ENCODE data around the gene NEURL1B.
"Not testable (repeated sequence)": the region's sequence is repeated elsewhere in the genome, so short reads cannot be mapped to it uniquely, and the experiment has no call there.

NEURL1B gene

GRCh38 chr5:172636279-172637050 lies 4.6 kb upstream of the NEURL1B start:
- DNase-seq: no peak

DNA sequence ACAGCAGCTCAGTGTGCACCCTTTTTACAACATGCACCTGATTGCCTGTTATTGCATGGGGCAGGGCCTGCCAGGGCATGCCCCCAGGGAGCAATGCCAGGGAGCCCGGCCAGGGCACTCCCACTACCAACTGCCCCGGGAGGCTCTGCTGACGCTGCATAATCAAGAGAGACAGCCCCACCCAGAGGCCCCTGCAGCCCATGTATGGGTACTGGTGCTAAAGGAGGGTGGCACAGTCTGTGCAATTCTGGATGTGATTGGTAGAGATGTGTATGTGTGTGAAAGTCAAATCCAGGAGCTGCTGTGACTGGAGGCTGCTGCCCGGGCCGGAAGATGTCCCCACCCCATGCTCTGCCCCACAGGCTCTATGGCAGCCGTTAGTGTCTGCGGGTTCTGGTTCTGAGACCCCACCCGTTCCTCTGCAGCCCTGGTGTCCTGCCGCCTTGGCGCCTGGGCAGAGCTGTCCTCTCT lies 3.9 kb upstream of the NEURL1B start:
- no peak for DNase-seq

- no peak for DNase-seq
Measured at GRCh38 chr5:172637740-172638139, 3.3 kb upstream of the NEURL1B start.

DNA sequence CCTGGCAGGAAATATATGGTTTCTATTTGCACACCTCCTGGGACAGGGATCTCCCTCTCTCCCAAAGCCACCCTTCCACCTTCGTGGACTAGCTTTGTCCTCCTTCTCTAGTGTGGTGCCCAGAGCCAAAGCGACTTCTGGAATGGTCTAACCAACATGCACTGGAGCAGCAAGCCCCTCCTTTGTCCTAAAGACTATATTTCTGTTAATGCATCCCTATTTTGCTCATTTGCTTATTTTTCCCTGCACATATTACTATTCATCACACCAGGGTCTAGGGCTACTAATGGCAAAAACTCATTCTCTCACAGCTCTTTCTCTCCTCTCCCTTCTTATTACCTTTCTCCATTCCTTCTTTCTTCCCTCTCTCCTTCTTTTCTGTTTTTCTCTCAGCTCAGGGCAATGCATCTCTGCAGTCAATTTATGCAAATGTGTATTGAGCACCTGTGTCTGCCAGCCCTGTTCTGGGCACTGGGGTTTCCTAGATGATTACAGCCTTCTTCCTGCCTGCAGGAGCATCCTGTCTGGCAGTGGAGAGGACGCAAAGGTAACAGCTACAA lies 2.8 kb upstream of the NEURL1B start:
- no peak for DNase-seq

DNA sequence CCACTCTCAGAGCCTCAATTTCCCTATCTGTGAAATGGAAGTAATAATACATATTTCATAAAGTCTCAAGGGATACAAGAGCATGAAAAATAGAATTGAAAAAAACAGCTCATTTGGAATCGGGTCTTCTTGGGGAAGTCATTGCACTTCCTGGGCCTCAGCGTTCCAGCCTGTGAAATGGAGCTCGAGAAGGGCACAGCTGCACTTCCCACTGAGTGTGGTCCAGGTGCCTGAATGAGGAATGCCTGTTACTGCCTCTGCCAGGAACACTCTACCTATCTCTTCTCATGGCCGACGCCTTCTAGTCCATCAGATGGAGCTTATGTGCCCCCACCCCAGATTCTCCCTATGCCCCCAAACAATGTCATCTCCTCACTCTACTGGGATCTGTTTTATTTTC lies 924 bp upstream of the NEURL1B start:
- DNase-seq: no peak

DNA sequence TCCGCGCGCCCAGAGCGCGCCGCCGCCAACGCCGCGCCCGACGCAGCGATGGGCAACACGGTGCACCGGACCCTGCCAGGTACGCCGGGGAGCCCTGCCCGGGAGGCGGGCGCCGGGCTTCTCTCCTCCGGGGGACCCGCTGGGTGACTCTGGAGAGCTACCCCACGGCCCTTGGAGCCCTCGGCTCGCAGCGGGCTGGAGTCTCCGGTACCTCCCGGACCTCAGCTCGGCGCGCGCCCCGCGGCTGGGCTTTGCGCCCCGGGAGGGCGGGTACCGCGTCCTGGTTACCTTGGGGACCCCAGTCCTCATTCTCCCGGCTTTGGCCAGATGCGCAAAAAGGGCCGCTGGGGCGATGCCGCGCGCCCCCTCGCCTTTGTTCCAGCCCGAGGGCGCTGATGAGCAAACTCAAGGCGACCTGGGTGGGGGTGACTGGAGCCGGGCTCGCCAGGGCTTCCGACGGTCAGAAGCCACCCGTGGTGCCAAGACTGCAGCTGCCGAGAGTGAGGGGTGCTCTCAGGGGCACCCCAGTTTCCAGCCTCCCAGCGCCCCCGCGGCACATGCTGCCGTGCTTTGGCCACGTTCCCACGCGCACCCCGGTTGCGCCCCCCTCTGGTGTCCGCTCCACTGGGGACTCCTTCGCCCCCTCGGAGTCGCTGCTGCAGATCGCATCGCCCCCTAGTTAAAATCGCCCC lies 442 bp downstream of the NEURL1B start:
- no peak for DNase-seq

GRCh38 chr5:172642051-172642409 lies 967 bp downstream of the NEURL1B start:
- DNase-seq: no peak

- DNase-seq: no peak
Measured at GRCh38 chr5:172642486-172642885, 1.4 kb downstream of the NEURL1B start.

- no peak for DNase-seq
Measured at GRCh38 chr5:172642926-172643871, 2.1 kb downstream of the NEURL1B start.

DNA sequence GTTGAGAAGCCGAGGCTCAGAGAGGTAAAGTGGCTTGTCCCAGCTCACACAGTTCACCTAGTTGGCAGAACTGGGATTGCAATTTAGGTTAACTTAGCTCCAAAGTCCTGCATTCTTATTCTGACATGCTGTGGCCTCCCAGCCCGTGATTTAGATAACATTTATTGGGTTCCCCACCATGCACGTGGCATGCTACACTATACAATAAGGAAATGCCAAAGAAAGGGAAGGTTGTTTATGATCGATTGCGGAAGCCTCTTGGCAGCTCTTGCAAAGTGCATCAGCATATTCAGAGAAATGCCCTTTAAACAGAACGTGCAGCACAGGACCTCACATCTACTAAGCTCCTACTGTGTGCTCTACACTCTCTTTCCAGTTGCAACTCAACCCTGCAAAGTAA lies 3.2 kb downstream of the NEURL1B start:
- no peak for DNase-seq

DNA sequence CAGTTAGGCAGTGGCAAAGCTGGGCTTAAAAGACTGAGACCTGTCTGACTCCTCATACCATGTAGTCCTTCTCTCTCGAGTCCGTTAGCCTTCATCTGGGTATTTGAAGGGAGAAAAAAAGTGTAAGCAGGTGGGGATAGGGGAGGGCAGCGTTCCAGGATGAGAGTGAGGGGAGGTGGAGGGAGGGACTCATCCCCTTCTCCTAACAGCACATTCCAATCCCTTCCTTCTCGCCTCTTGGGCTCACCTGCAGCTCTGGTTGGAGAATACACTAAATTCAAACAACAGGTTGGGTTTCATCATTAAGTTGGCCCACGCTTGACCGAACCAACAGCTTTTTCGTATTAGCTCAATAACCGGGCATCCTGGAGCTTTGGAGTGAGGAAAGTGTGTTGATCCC lies 3.6 kb downstream of the NEURL1B start:
- no peak for DNase-seq

- DNase-seq: no peak
Measured at GRCh38 chr5:172645271-172646055, 4.4 kb downstream of the NEURL1B start.

DNA sequence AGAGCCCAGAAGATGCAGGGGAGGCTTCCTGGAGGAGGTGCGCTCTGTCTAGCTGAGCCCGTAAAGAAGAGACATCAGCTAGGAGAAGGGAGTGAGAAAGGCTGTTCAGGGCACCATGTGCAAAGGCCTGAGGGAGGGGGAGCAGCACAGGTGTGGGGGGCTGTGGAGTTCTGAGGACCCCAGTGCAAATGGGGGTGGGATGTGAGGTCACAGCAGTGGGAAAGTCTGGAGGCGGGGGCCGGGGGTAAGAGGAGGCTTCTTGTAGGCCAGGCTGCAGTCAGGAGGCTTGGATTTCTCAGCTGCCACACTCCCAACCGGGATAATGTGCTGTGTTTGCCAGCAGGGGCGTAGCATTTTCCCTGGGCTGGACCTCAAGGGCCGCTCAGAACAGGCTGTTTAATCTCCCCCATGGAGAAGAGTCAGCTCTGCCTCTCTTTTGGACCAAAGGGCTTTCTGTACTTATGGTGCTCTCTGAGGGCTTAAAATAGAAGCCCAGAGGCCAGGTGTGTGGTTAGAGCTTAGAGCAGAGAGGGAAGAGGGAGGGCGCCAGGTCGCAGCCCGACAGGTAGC lies 5.7 kb downstream of the NEURL1B start:
- DNase-seq: no peak

DNA sequence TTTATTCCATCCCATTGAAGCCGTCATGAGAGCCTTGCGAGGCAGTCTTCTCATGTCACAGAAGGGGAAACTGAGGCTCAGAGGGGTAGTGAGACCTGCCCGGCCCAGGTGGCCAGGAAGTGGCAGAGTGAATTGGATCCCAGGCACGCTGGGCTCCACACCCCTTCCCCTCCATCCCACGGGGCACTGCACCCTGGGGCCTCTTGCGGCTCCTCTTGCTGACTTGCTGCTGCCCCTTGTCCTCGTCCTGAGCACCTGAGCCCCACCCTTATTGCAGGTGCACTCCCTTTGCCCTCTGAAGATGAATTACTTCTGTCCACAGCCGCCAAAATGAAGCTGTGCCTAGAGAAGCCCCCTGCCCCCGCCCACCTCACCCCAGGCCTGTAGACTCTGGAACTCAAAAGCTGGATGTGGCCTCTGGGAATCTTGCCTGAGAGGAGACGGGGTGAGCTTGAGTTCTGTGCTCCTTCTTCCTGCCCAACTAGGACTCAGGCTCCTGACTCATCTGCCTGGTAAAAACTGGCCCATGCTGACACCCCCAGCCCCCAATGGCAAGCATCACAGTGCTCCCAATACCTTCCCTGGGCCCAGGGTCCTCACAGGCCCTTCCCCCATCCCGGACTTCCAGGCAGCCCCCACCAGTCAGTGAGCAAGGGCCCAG lies 6.4 kb downstream of the NEURL1B start:
- DNase-seq: no peak

GRCh38 chr5:172648013-172648381 lies 6.9 kb downstream of the NEURL1B start:
- DNase-seq: no peak

GRCh38 chr5:172648755-172649154 lies 7.7 kb downstream of the NEURL1B start:
- no peak for DNase-seq

DNA sequence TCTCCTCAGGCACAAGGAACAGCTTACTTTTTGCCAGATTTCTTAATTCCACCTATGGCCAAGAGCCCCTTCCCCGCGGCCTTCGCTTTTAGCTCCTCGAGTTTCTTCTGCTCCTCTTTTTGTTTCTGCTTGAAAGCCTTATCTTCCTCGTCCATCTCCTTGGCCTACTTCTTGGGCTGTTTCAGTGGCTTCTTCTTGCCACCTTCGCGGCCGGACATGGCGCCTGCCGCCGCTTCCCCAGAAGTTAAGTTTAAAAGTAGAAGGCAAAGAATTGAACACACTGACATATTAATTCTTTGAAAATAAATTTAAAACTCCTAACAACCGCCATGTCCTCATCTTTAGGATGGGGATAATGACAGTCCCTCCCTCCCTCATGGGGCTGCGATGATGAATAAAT lies 15.4 kb downstream of the NEURL1B start:
- not testable (repeated sequence) for DNase-seq

GRCh38 chr5:172657524-172658233 lies 16.6 kb downstream of the NEURL1B start:
- not testable (repeated sequence) for DNase-seq

DNA sequence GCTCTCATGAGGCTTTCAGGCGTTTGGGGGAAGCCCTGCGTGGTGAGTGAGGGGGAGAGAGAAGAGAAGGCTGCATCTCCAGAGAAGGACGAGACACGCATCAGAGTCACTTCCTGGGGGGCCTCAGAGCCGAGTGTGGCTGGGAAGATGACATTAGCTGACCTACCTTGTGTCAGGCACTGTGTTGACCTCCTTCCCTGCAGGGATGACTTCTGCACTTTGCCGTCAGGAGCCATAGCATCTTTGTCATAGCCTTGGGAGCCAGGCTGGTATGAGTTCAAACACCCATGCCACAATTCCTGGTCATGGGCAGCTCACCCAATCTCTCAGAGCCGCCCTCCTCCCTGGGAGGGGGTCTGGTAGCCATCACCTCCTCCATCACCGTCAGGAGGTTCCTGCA lies 17.3 kb downstream of the NEURL1B start:
- no peak for DNase-seq

- no peak for DNase-seq
Measured at GRCh38 chr5:172658961-172659501, 18.0 kb downstream of the NEURL1B start.

All from CD4-positive, alpha-beta T cell treated with Interleukin-17A for 1 hour (primary cell).